ENCODE measurements around the gene SYNE2. TPM values are rescaled to one million over a fixed set of nuclear protein-coding genes. Genes with fewer than 3 reads are reported as not detected.

SYNE2 gene
- total RNA-seq, 1 donor from 2014 or later, result 81.4 TPM

- H3K27me3 ChIP-seq (ENCODE audit: control insufficient read depth in 3 of 3, insufficient read depth in 3 of 3, low read length in 3 of 3), result no peaks in the 10 kb centered on the region
- H3K27ac ChIP-seq (ENCODE audit: low read depth, low read length), result no peak overlapping the region
- H3K4me3 ChIP-seq (ENCODE audit: low read length in 3 of 3), result no peak overlapping the region
- no peaks in the 10 kb centered on the region for H3K9me3 ChIP-seq (ENCODE audit: control insufficient read depth in 3 of 3, low read length in 3 of 3)
- H3K4me1 ChIP-seq (ENCODE audit: control insufficient read depth in 3 of 3, insufficient read depth in 3 of 3, low read length in 3 of 3), result no peaks in the 10 kb centered on the region
- no peak overlapping the region for H3K9ac ChIP-seq (ENCODE audit: low read depth in 1 of 3, low read length in 3 of 3)
- no peaks in the 10 kb centered on the region for H3K36me3 ChIP-seq (ENCODE audit: control insufficient read depth in 3 of 3, insufficient read depth in 3 of 3, low read length in 3 of 3)
Measured at GRCh38 chr14:64249363-64249762, 396.6 kb downstream of the SYNE2 start.

- no peak overlapping the region for H3K4me3 ChIP-seq (ENCODE audit: low read length in 3 of 3)
- no peaks in the 10 kb centered on the region for H3K36me3 ChIP-seq (ENCODE audit: control insufficient read depth in 3 of 3, insufficient read depth in 3 of 3, low read length in 3 of 3)
- no peaks in the 10 kb centered on the region for H3K9me3 ChIP-seq (ENCODE audit: control insufficient read depth in 3 of 3, low read length in 3 of 3)
- no peaks in the 10 kb centered on the region for H3K27me3 ChIP-seq (ENCODE audit: control insufficient read depth in 3 of 3, insufficient read depth in 3 of 3, low read length in 3 of 3)
- no peak overlapping the region for H3K27ac ChIP-seq (ENCODE audit: low read depth, low read length)
- no peaks in the 10 kb centered on the region for H3K4me1 ChIP-seq (ENCODE audit: control insufficient read depth in 3 of 3, insufficient read depth in 3 of 3, low read length in 3 of 3)
- H3K9ac ChIP-seq (ENCODE audit: low read depth in 1 of 3, low read length in 3 of 3), result no peak overlapping the region
Measured at GRCh38 chr14:64253672-64254071, 400.9 kb downstream of the SYNE2 start.

DNA sequence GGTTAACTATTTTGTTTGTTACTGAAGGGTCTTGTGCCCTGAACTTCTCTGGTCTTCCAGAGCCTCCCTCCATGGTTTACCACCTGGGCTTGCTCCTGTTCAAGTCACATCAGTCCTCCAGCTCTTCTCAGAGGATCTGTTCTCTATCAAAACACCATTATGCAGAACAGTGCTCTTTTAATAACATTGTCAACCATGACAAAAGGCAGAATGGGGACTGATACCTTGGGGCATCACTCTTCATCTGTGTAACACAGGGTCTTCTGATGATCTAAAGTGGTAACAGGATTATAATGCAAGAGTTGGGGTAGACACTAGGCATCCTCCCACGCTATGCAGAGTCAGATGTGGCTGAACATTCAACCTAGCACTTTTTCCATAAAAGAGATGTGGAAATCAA lies 403.0 kb downstream of the SYNE2 start:
- Histone ChIP-seq H3K27ac (ENCODE audit: low read depth, low read length) (no peak overlapping the region), H3K27me3 (ENCODE audit: control insufficient read depth in 3 of 3, insufficient read depth in 3 of 3, low read length in 3 of 3) (no peaks in the 10 kb centered on the region), H3K36me3 (ENCODE audit: control insufficient read depth in 3 of 3, insufficient read depth in 3 of 3, low read length in 3 of 3) (no peaks in the 10 kb centered on the region), H3K9me3 (ENCODE audit: control insufficient read depth in 3 of 3, low read length in 3 of 3) (no peaks in the 10 kb centered on the region), H3K4me1 (ENCODE audit: control insufficient read depth in 3 of 3, insufficient read depth in 3 of 3, low read length in 3 of 3) (no peaks in the 10 kb centered on the region), H3K9ac (ENCODE audit: low read depth in 1 of 3, low read length in 3 of 3) (no peak overlapping the region), H3K4me3 (ENCODE audit: low read length in 3 of 3) (no peak overlapping the region)

GRCh38 chr14:64260418-64260817 lies 407.6 kb downstream of the SYNE2 start:
- no peak overlapping the region for H3K4me3 ChIP-seq (ENCODE audit: low read length in 3 of 3)
- no peak overlapping the region for H3K27ac ChIP-seq (ENCODE audit: low read depth, low read length)
- H3K9me3 ChIP-seq (ENCODE audit: control insufficient read depth in 3 of 3, low read length in 3 of 3), result no peaks in the 10 kb centered on the region
- no peaks in the 10 kb centered on the region for H3K4me1 ChIP-seq (ENCODE audit: control insufficient read depth in 3 of 3, insufficient read depth in 3 of 3, low read length in 3 of 3)
- H3K9ac ChIP-seq (ENCODE audit: low read depth in 1 of 3, low read length in 3 of 3), result no peak overlapping the region
- no peaks in the 10 kb centered on the region for H3K36me3 ChIP-seq (ENCODE audit: control insufficient read depth in 3 of 3, insufficient read depth in 3 of 3, low read length in 3 of 3)
- H3K27me3 ChIP-seq (ENCODE audit: control insufficient read depth in 3 of 3, insufficient read depth in 3 of 3, low read length in 3 of 3), result no peaks in the 10 kb centered on the region

GRCh38 chr14:64265222-64265621 lies 412.4 kb downstream of the SYNE2 start:
- no peak overlapping the region for H3K27ac ChIP-seq (ENCODE audit: low read depth, low read length)
- H3K4me1 ChIP-seq (ENCODE audit: control insufficient read depth in 3 of 3, insufficient read depth in 3 of 3, low read length in 3 of 3), result no peaks in the 10 kb centered on the region
- H3K9ac ChIP-seq (ENCODE audit: low read depth in 1 of 3, low read length in 3 of 3), result no peak overlapping the region
- no peaks in the 10 kb centered on the region for H3K36me3 ChIP-seq (ENCODE audit: control insufficient read depth in 3 of 3, insufficient read depth in 3 of 3, low read length in 3 of 3)
- H3K9me3 ChIP-seq (ENCODE audit: control insufficient read depth in 3 of 3, low read length in 3 of 3), result no peaks in the 10 kb centered on the region
- no peaks in the 10 kb centered on the region for H3K27me3 ChIP-seq (ENCODE audit: control insufficient read depth in 3 of 3, insufficient read depth in 3 of 3, low read length in 3 of 3)
- no peak overlapping the region for H3K4me3 ChIP-seq (ENCODE audit: low read length in 3 of 3)

GRCh38 chr14:64266239-64266638 lies 413.4 kb downstream of the SYNE2 start:
- H3K27ac ChIP-seq (ENCODE audit: low read depth, low read length), result no peak overlapping the region
- H3K9me3 ChIP-seq (ENCODE audit: control insufficient read depth in 3 of 3, low read length in 3 of 3), result no peaks in the 10 kb centered on the region
- no peak overlapping the region for H3K4me3 ChIP-seq (ENCODE audit: low read length in 3 of 3)
- H3K9ac ChIP-seq (ENCODE audit: low read depth in 1 of 3, low read length in 3 of 3), result no peak overlapping the region
- no peaks in the 10 kb centered on the region for H3K4me1 ChIP-seq (ENCODE audit: control insufficient read depth in 3 of 3, insufficient read depth in 3 of 3, low read length in 3 of 3)
- H3K27me3 ChIP-seq (ENCODE audit: control insufficient read depth in 3 of 3, insufficient read depth in 3 of 3, low read length in 3 of 3), result no peaks in the 10 kb centered on the region
- no peaks in the 10 kb centered on the region for H3K36me3 ChIP-seq (ENCODE audit: control insufficient read depth in 3 of 3, insufficient read depth in 3 of 3, low read length in 3 of 3)

GRCh38 chr14:64272019-64272418 lies 419.2 kb downstream of the SYNE2 start:
- H3K36me3 ChIP-seq (ENCODE audit: control insufficient read depth in 3 of 3, insufficient read depth in 3 of 3, low read length in 3 of 3), result no peaks in the 10 kb centered on the region
- no peak overlapping the region for H3K9ac ChIP-seq (ENCODE audit: low read depth in 1 of 3, low read length in 3 of 3)
- no peaks in the 10 kb centered on the region for H3K4me1 ChIP-seq (ENCODE audit: control insufficient read depth in 3 of 3, insufficient read depth in 3 of 3, low read length in 3 of 3)
- H3K4me3 ChIP-seq (ENCODE audit: low read length in 3 of 3), result no peak overlapping the region
- H3K9me3 ChIP-seq (ENCODE audit: control insufficient read depth in 3 of 3, low read length in 3 of 3), result no peaks in the 10 kb centered on the region
- H3K27ac ChIP-seq (ENCODE audit: low read depth, low read length), result no peak overlapping the region
- H3K27me3 ChIP-seq (ENCODE audit: control insufficient read depth in 3 of 3, insufficient read depth in 3 of 3, low read length in 3 of 3), result no peaks in the 10 kb centered on the region

Small RNAs within 50 kb of the gene (small RNA-seq; reads per million reads assigned to genes)
- gene MIR548H1 (not detected), gene RF00019 (not detected), gene RPS28P1 (not detected)

Other genes with a start within 250 kb of the SYNE2 start
- gene WDR89, start 211.1 kb upstream of the SYNE2 start, total RNA-seq, result 15.7 TPM
- 13.0 TPM for gene SGPP1, start 124.9 kb upstream of the SYNE2 start, total RNA-seq